Lower leg skin (tissue), 3 donors: ENCODE results near the gene HIC1.

Experiments used
- POLR2A ChIP-seq, 2 donors: fragments of 450-650 bp; IDR thresholded peaks; one replicate each; pipeline ENCODE4 v1.6.1; 2016 to 2017; ENCODE audit warnings: antibody characterized with exemption in 2 of 2, mild to moderate bottlenecking in 1 of 2, moderate library complexity in 1 of 2
- TF ChIP-seq, protein P1 (sequence below), 3 donors: fragments of 450-650 bp; IDR thresholded peaks; one replicate each; pipeline ENCODE4 v1.5.1; 2016; ENCODE audit warnings: antibody characterized with exemption in 3 of 3, mild to moderate bottlenecking in 3 of 3, moderate library complexity in 2 of 3

DNA sequence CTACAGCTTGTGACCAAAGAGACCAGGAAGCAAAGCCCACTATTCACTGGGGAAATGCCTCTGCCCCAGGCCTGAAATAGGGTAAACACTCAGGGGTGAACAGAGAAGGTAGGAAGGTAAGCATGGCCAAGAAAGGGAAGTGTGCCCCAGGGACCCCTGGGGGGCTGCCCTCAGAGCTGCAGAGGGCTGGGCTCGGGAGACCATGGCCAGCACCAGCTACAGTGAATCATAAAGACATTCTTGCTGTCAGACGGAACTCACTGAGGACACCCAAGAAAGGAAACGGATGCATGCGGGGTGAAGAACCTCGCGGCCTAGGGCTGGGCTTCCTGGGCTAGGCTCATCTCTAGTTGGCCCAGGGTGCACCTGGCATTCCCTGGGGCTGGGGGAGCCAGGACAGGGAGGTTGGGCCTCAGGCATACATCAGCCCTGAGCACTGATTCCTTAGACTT lies 9.6 kb downstream of the HIC1 start:
- TF ChIP-seq, protein P1, sequence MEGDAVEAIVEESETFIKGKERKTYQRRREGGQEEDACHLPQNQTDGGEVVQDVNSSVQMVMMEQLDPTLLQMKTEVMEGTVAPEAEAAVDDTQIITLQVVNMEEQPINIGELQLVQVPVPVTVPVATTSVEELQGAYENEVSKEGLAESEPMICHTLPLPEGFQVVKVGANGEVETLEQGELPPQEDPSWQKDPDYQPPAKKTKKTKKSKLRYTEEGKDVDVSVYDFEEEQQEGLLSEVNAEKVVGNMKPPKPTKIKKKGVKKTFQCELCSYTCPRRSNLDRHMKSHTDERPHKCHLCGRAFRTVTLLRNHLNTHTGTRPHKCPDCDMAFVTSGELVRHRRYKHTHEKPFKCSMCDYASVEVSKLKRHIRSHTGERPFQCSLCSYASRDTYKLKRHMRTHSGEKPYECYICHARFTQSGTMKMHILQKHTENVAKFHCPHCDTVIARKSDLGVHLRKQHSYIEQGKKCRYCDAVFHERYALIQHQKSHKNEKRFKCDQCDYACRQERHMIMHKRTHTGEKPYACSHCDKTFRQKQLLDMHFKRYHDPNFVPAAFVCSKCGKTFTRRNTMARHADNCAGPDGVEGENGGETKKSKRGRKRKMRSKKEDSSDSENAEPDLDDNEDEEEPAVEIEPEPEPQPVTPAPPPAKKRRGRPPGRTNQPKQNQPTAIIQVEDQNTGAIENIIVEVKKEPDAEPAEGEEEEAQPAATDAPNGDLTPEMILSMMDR (IDR thresholded peaks at IDR 0.05) = no peak
- no peak for TF ChIP-seq POLR2A (IDR thresholded peaks at IDR 0.05)
